GM19372 (cell line): Measurements from ENCODE around the gene SPDEF.

Experiments used
- ATAC-seq: cut with Tn5 transposase; IDR thresholded peaks from one replicate; pipeline ENCODE4 v1.9.1; 2021; ENCODE audit warnings: mild to moderate bottlenecking, low read depth, moderate library complexity; ENCODE audit not compliant: unreplicated experiment

Gene SPDEF

DNA sequence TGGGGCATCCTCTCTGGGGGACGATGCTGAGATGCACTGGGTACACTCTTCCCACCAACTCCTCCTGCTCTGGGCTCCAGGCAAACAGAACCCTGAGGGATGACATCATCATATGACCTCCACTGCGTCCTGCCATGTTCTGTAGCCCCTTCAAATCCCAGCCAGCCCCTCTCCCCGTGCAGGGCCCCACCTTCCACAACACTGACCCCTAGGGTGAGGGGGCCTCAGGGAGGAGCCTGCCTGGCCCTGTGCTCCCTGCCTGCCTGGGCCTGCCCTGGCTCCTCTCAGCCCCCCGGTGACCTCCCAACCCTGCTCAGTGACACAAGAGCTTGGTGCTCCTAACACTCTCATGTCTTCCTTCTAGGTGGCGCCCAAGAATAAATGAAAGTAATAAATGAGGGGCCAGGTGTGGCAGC lies 9.6 kb upstream of the SPDEF start:
- ATAC-seq, result no peak

DNA sequence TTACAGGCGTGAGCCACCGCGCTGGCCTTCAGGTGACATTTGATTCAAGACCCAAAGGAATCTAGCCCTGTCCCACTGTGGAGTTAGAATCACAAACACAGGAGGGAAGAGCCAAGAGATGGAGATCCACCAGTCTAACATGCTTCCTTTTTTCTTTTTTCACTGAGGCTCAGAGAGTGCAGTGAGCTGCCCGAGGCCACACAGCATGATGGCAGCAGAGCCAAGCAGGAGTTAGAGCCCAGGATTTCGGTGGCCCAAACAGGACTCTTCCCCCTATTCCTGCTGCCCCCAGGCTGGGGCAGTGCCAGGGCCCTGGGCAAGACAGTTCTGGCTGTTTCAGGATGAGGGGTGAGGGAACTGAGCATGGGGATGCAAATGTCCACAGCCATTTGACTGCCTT lies 8.1 kb upstream of the SPDEF start:
- ATAC-seq, result no peak

DNA sequence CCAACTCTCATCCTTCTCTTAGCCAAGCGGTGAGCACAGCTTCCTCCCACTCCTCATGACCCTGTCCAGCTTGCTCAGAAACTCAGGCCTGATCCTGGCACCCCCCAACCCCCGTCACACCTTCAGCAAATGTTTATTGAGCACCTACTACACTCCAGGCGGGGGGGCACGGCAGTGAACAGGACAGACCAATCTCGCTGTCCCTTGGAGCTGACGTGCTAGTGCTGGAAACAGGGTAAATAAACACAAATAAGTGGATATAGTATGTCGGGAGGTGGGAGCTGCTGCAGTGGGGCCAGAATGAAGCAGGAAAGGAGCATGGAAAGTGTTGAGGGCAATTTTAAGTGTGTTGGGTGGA lies 7.4 kb upstream of the SPDEF start:
- ATAC-seq, result no peak

DNA sequence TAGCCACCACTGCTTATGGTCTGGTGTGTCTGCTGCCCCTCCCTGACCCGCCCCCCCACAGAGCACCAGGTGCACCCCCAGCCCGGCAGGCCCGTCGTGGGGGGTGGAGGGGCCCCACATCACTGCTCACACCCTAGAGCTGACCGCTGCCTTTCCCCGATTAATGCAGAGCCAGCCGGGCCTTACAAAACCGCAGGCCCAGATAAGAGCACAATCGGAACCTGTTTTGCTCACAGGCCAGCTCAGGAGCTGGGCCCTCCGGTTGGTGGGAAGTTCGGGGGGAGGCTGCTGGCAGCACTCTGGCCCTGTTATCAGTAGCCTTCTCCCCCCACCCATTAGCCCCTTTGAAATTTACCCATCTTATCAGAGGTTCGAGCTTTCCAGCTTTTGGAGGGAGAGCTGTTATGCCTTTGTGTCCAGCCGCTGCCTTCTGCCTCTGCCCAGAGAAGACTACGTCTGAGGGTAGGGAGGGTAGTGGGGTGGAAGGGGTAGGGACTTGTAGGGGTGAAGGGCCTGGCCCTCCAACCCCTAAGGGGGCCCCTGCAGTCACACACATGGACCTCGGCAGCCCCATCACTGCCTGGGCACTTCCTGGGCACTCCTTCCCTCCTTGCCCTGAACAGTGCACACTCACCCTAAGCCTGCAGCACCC lies 6.9 kb upstream of the SPDEF start:
- no peak for ATAC-seq

DNA sequence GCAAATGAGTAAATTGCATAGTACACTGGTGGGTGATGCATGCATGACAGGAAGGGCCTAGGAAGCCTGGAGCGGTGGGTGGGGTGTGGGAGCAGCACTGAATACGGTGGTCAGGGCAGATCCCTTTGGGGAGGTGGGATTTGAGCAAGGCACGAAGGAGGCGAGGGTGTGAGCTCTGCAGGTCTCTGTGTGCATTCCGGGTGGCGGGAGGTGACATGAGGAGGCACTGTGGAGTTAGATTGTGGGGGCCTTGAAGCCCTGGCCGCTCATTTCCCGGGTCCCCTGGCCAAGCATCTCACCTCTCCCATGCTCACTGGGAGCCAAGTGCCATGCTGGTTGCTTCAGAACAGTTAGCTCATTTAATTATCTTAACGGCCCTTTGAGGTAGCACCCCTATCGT lies 6.2 kb upstream of the SPDEF start:
- no peak for ATAC-seq

DNA sequence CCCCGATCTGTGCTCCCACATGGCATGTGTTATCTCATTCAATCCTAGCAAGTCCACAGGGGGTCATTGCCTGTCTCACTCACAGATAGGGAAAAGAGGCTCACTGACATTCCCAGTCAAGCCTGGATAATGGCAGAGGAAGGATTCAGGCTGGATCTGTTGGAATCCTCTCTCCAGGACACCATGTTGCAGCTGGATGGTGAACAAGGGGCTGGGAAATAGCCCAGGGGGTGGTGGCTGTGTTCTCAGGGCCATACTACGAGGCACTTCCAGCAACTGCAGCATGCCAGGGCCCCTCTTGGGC lies 5.0 kb upstream of the SPDEF start:
- no peak for ATAC-seq

DNA sequence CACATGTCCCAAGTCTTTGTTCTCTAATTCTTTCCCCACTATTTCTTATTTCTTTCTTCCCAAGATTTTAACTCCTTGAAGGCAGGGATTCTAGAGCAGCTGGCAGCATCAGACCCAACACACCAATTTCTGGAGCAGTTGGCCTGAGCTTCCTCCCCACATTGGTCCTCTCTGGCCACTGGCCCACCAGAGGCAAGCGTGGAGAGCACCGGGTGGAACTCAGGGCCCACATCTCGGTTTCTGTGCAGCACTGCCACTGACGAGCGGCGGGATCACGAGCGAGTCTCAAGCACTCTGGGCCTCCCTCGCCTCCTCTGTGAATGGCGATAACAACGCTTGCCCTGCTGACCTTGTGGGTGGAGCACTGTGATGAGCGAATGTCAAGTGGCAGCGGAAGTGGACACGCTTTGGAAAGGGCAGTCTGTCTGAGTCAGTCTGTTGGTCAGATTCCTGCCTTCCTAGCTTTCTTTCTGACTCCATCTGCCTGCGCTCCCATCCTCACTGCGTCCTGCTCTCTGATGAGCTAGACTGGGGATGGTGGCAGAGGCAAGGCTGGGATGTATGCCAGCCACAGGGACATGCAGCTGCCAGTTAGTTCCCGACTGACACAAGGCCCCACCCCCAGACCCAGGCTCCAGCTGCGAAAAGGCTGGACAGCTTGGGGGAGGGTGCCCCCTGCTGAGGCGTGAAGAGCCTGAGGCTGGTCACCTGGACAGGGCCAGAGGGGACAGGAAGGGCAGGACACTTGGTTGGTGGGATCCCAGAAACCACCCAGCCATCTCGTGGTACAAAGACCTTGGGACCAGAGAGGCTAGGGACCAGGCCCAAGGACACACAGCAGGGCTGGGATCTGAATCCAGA lies 4.5 kb upstream of the SPDEF start:
- no peak for ATAC-seq

DNA sequence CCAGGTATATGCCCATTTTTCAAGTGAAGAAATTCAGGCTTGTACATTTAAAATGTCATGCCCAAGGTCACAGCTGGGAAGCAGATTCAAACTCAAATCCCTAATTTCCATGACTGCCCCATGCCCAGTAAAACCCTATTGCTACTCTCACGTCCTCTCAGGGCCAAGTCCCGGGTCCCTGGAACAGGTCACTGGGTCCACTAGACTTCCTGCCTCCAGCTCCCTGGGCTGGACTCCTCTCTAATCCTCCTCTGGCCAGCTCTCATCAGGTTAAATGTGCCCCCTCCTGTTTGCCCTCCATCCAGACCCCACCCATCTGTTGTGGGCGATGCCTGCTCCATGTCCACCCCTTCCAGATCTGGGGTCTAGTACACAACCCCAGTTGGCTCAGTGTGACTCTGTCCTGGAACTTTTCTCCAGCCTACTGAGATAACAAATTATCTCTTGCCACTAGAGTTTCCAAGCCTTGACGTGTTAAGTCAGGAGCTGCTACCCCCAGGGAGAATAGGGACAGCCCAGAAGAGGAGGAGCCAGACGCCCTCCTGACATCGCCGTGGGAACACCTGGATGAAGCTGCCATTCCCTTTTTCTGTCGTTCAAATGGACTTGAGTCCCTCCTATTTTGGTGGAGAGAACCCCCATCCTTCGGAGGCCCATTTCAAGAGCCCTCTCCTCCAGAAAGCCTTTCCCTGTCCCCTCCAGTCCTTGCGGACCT lies 3.7 kb upstream of the SPDEF start:
- no peak for ATAC-seq

DNA sequence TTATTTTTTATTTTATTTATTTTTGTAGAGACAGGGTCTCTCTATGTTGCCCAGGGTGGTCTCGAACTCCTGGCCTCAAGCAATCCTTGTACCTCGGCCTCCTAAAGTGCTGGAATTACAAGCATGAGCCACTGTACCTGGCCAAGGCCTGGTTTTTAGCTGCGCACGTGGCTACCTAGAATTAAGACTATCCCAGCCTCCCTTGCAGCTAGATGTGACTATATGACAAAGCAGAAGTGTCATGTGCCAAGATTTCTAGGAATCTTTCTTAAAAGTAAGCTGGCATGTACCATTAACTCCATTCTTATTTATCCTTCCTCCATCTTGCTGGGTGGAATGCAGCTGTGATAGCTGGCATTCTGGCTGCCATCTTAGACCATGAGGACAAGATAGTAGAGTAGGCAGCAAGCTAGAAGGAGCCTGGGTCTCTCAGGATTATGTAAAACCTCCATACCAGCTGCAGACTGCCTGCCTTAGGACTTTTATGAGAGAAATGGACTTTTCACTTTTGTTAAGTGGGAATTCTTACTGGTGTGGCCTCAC lies 2.1 kb upstream of the SPDEF start:
- no peak for ATAC-seq

DNA sequence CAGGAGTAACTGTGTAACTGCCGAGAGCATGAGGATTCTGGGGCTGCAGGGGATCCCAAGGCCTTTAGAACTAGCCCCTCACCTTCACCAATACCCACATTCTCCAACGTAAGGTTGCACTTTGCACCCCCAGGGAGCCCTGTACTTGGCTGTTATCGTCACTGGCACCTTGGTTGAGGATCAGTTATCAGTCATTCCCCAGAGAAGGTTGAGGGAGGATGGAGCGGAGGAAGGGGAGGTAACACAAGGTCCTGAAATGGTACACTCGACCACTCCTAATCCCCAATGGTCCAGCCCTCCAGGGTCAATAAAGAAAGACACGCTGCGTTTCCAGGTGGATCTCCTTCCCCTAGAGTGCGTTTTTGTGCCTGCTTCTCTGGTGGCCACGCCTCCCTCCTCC lies 1.1 kb upstream of the SPDEF start:
- ATAC-seq, result no peak

DNA sequence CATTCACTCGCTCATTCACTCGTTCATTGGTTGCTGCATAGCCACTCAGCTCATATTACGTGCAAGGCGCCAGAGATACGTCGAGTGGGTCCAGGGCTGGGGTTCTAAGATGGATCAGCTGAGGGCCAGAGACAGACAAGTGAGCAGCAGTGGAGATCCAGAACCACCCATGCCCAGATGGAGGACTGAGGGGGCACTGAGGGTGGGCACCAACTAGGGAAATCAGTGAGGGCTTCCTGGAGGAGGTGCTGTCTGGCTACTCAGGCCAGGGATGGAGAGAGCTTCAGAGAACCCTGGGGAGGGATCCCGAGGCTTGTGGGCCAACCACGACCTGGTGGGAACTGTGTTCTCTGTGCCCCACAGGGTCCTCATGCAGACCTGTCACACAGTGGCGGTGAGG lies 364 bp upstream of the SPDEF start:
- no peak for ATAC-seq

DNA sequence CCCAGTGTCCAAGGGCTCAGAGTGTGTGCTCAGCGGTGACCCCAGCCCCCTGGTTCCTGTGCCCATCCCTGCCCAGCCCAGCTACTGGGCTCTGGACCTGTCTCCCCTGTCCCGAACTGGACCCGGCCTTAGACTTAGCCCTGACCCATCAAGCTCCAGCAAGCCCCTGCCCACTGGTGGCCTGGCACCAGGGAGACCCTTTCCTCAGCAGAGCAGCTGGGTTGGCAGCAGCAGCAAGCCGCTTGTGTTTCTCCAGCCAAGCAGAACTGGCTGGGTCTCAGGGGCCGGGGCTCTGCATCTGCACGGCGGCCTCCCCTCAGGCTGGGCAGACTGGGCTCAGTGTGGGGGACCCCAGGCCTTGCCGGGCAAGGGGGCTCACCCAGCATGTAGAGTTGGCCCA lies 801 bp downstream of the SPDEF start:
- no peak for ATAC-seq

DNA sequence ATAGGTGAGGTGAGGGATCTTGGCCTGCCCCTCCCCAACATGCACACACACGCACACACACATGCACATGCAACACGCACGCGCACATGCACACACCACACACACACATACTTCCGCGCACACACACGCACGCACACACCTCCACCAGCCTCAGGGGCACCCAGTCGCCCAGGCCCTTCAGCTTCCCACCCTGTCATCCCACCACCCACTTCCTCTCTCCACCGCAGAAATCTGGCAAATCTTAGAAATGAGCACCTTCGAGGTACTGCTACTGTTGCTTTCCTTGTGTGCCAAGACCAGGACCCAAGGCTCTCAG lies 1.2 kb downstream of the SPDEF start:
- ATAC-seq, result no peak

DNA sequence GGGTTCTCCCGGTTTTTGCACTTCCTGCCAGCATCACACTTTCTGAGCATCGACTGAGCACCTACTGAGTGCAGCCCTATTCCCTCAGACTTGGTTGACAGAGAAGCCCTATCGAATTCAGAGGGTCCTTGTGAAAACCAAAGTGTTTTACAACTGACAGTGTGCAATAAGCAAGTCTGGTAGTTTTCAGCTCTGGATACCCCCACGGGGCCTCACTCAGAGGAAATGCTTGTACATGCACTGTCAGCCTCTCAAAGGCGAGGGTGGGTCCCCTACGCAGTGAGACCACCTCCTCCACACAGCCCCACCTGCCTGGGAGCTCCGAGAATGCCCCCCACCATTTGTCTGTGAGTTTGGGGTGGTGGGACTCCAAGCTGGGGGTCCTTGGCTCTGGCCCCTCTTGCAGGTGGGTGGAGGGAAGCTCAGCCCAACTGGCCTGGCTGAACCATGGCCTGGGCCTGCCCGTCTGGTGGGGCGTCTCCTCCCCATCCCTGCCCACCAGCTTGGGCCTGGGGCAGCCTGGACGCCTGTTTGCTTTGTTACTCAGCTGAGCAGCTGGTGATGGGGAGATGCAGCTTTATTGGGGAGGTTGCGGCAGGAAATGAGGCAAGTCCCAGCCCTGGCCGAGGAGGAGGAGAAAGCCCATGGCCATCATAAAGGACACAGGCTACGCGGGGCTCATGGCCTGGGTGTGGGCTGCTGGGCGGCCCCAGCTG lies 1.7 kb downstream of the SPDEF start:
- no peak for ATAC-seq

DNA sequence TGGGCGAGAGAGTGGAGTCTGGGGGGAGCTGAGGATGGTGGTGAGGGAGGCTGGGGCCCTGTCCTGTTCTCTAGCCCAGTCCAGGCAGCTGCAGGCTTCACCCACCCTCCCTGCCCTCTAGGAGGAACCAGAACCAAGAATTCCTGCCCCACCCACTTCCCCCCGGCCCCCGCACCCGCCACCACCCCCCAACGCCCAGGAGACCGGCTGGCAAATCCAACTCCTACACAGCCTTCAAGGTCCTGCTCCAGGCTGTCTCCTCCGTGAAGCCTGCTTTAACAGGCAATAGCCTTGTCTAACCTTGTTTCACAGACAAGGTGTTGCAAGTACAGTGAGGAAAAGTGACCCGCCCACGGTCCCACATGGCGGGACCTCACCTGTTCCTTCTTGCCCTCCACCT lies 2.4 kb downstream of the SPDEF start:
- no peak for ATAC-seq

DNA sequence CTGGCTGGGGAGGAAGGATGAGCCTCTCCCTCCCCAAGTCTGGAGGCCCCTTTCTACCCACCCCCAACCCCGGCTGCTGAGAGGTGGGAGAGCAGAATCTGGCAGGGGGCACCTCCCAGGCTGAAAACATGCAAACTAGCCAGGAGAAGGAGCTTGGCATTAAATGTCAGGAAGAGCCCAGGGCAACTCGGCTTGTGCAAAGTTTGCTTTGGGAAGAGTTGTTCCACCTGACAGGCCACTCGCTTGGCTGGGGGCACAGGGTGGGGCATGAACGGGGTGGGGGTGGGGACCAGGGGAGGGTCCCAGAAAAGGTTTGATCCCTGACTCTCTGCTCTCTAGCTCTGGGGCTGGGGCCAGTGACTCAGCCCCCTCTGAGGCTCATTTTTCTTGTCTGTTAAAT lies 3.0 kb downstream of the SPDEF start:
- ATAC-seq, result no peak

DNA sequence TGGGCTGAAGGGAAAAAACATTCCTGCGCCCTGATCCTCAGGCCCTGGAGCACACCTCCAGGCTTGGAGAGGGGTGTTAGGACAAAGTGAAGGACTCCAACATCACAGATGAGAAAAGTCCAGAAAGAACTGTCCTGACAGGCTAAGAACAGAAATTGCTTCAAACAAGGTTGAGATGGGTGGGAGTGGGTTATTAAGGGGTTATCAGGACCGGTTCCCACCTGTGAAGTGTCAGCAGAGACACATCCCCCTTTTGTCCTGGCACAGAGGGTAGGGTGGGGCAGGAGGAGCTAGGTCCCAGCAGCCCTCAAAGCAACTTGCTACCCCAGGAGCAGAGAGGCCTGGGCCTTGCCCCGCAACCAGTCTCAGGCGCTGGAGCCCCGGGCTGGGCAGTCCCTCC lies 3.5 kb downstream of the SPDEF start:
- no peak for ATAC-seq

DNA sequence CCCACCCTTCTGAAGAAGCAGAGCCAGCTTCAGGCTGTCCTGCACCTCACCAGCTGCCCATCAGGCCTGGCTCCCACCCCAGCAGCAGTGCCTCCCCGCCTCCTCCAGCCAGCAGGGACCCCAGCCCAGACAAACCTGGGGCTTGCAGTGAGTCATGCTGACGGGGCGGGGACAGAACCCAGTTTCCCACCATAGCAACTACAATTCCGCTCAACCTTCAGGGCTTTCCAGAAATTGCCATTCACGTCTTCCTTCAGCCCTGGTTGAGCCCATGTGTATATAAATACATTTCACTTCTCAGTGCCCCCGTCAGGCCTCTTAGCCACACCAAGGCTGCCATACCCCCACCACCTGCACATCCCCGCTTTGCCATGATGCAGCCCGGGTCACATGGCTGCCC lies 4.4 kb downstream of the SPDEF start:
- ATAC-seq, result no peak

DNA sequence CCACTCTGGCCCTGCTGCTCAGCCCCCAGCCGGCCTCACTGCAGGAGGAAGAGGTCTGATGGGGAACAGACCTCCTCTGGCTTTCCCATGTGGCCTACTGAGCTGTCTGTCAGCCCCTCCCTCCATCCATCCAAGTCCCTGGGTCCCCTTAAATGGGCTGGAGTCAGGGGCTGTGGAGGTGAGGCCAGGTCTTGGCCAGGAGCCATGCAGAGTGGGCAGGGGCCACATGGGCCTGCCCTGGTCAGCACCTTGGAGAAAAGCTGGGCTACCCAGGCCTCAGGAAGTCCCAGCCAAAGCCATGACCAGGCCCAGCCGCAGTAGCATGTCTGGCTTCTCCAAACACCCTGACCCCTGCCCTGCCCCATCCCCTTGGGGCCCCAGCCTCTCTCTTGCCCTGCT lies 6.3 kb downstream of the SPDEF start:
- no peak for ATAC-seq

DNA sequence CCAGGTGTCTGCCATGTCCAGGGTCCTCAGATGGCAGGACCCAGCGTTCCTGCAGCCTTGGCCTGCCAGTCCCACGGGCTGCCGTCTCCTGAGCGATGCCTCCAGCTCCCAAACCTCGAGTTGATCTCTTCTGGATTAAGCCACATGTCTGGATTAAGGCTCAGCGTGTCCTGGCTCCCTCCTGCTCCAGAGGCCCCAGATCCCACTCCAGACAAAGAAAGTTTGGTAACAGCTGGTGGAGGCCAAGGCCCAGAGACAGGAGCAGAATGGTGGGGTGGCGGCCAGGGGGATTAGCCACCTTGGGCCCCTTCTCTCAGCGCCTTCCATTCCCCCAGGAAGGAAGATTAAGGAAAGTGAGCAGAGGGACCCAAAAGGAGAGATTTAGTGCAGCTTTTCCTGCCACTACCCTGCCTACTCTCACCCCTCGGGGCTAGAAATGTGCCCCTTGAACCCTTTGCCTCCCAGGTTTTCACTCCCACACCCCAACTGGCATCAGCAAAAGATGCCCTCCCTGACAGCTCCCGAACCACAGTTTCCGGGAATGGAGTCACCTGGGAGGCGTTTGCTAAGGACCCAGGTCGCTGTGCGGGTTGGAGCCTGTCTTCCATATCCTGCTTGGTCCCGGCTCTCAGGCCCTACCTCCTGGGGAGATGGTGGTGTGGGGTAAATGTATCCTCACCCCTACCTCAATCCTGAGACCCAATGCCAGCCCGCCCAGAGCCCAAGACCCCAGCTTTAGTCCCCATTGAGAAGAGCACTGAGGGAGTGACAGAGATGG lies 6.9 kb downstream of the SPDEF start:
- ATAC-seq, result no peak
